K562 (cell line): ENCODE results near the gene TRRAP. TPM values are rescaled to one million over a fixed set of nuclear protein-coding genes. Genes with fewer than 3 reads are reported as not detected.

ENCODE experiments used
- ATAC-seq: fragments of 200-7000 bp; cut with Tn5 transposase; 3 replicates; pipeline ENCODE4 v1.9.1; 2020; ENCODE audit warnings: moderate library complexity
- BruUV-seq: library from RNA; stranded (reverse); fragments of 400-500 nt; replicated peaks from 2 replicates; lab custom pipeline; 2021; lab: Mats Ljungman, UMichigan
- CTCF ChIA-PET: fragments of 300-600 bp; formaldehyde crosslinking; extraction: SDS; loops from one replicate; lab custom pipeline; 2021; ENCODE audit warnings: low intra/inter-chr PET ratio; lab: Yijun Ruan, JAX
- POLR2A ChIA-PET: fragments of 300-600, 350-650 bp; sonication (Branson Sonifier 250); formaldehyde crosslinking; extraction: SDS; loops from one replicate; lab custom pipeline; 2021; ENCODE audit warnings: antibody characterized with exemption, inconsistent platforms; lab: Yijun Ruan, JAX
- DNase-seq, 4 experiments: peaks; one replicate each; pipeline versions ENCODE4 v3.0.0 to v3.0.0-alpha.2; 2011 to 2018; ENCODE audit warnings: low spot score in 3 of 4, mixed read lengths in 3 of 4; ENCODE audit errors: extremely low read depth in 1 of 4
- FAIRE-seq: peaks from 2 replicates; lab custom pipeline; 2011; peaks lifted over from hg19 to GRCh38; lab: Jason Lieb, UNC
- H2AFZ ChIP-seq: 2 replicates; pipeline ENCODE4 v1.6.0; 2011; ENCODE audit warnings: low read depth, low read length, control low read depth, inconsistent platforms
- H3K27ac ChIP-seq: fragments of 200-600 bp; 3 replicates; pipeline ENCODE4 v1.8.0; 2011; ENCODE audit warnings: low read depth, mild to moderate bottlenecking, control low read depth, inconsistent platforms, low read length, moderate library complexity, mixed read lengths; ENCODE audit errors: extremely low read depth
- H3K27me3 ChIP-seq, 2 experiments: fragments of 300-600 bp in 1 of 2; 2 replicates in 1 of 2; 3 replicates in 1 of 2; pipeline versions ENCODE4 v1.6.0 to v1.8.0; 2011; ENCODE audit warnings: inconsistent platforms in 2 of 2, low read length in 2 of 2, mild to moderate bottlenecking in 1 of 2, mixed read lengths in 1 of 2, moderate library complexity in 1 of 2; ENCODE audit not compliant: control insufficient read depth in 2 of 2, insufficient read depth in 2 of 2
- H3K36me3 ChIP-seq: fragments of 300-600 bp; 3 replicates; pipeline ENCODE4 v1.8.0; 2011; ENCODE audit warnings: mild to moderate bottlenecking, low read length, inconsistent platforms; ENCODE audit not compliant: control insufficient read depth, insufficient read depth
- H3K4me1 ChIP-seq, 2 experiments: fragments of 200-600 bp in 1 of 2; replicated peaks in 1 of 2; 2 replicates in 1 of 2; 3 replicates in 1 of 2; pipeline versions ENCODE4 v1.5.1 to v1.8.0; 2011; ENCODE audit warnings: inconsistent platforms in 2 of 2, low read length in 2 of 2, mild to moderate bottlenecking in 1 of 2, mixed read lengths in 1 of 2, moderate library complexity in 1 of 2; ENCODE audit not compliant: control insufficient read depth in 2 of 2, insufficient read depth in 2 of 2
- H3K4me2 ChIP-seq: 2 replicates; pipeline ENCODE4 v1.6.1; 2011; ENCODE audit warnings: low read length, control low read depth, inconsistent platforms, mixed read lengths; ENCODE audit not compliant: insufficient read depth
- H3K4me3 ChIP-seq: fragments of 200-600 bp; sonication (generic), shearing (Covaris generic); 2 replicates; pipeline ENCODE4 v1.5.1; 2016; ENCODE audit warnings: control low read depth, inconsistent platforms
- H3K79me2 ChIP-seq: fragments of 200-600 bp; 3 replicates; pipeline ENCODE4 v1.8.0; 2011; ENCODE audit warnings: low read length, inconsistent platforms; ENCODE audit not compliant: control insufficient read depth, insufficient read depth
- H3K9ac ChIP-seq, 2 experiments: 2 replicates each; pipeline versions ENCODE4 v1.6.0 to v1.6.1; 2011; ENCODE audit warnings: low read depth in 2 of 2, low read length in 2 of 2, control low read depth in 1 of 2, inconsistent platforms in 1 of 2, mild to moderate bottlenecking in 1 of 2, mixed read lengths in 1 of 2; ENCODE audit not compliant: insufficient read depth in 1 of 2
- H3K9me1 ChIP-seq: one replicate; pipeline ENCODE4 v1.6.0; 2011; ENCODE audit warnings: inconsistent platforms, mild to moderate bottlenecking, low read length, moderate library complexity; ENCODE audit not compliant: control insufficient read depth, insufficient read depth
- H3K9me3 ChIP-seq: replicated peaks from 2 replicates; pipeline ENCODE4 v1.5.1; 2011; ENCODE audit warnings: low read depth, low read length, inconsistent platforms; ENCODE audit not compliant: control insufficient read depth, insufficient read depth
- H4K20me1 ChIP-seq: replicated peaks from 2 replicates; pipeline ENCODE4 v1.6.1; 2011; ENCODE audit warnings: low read length, inconsistent platforms, mixed read lengths; ENCODE audit not compliant: control insufficient read depth, insufficient read depth
- CREM ChIP-seq: IDR thresholded peaks from 2 replicates; pipeline ENCODE4 v1.6.1; 2014; ENCODE audit warnings: antibody characterized with exemption, low read depth
- ETV5 ChIP-seq: sonication (generic); formaldehyde crosslinking; IDR thresholded peaks from 2 replicates; pipeline ENCODE4 v1.4.0; 2020; ENCODE audit warnings: low read depth, mild to moderate bottlenecking, missing genetic modification reagents
- GABPA ChIP-seq: fragments of 200-800 bp; sonication (Bioruptor generic); conservative IDR thresholded peaks from 2 replicates; pipeline ENCODE4 v1.6.1; 2016; ENCODE audit warnings: low read depth, missing genetic modification characterization, missing compliant biosample characterization
- MTF1 ChIP-seq: fragments of 250-450 bp; sonication (Bioruptor Pico); IDR thresholded peaks from 2 replicates; pipeline ENCODE4 v1.9.0; 2021; ENCODE audit warnings: moderate library complexity, mild to moderate bottlenecking, inconsistent platforms, borderline replicate concordance
- PML ChIP-seq: IDR thresholded peaks from 2 replicates; pipeline ENCODE4 v1.6.1; 2012; ENCODE audit warnings: low read length, inconsistent platforms
- PPARD ChIP-seq: fragments of 250-450 bp; sonication (Bioruptor Pico); IDR thresholded peaks from 2 replicates; pipeline ENCODE4 v1.8.0; 2022; ENCODE audit warnings: inconsistent platforms, mild to moderate bottlenecking, moderate library complexity
- SRSF3 ChIP-seq: fragments of 200-400 bp; formaldehyde crosslinking; IDR thresholded peaks from 2 replicates; pipeline ENCODE4 v1.6.1; 2016; ENCODE audit warnings: mild to moderate bottlenecking, low read length, moderate library complexity; ENCODE audit not compliant: insufficient read depth
- ZBTB1 ChIP-seq: sonication (generic); formaldehyde crosslinking; IDR thresholded peaks from 2 replicates; pipeline ENCODE4 v1.8.1; 2023; ENCODE audit warnings: missing genetic modification reagents, low read depth, mild to moderate bottlenecking, borderline replicate concordance
- ZNF586 ChIP-seq: fragments of 450-650 bp; formaldehyde crosslinking; conservative IDR thresholded peaks from 2 replicates; pipeline ENCODE4 v1.4.0; 2020; ENCODE audit warnings: mild to moderate bottlenecking, moderate library complexity
- WGBS: fragments of 100-300 bp; shearing (Covaris generic); methylation state at CpG from one replicate; pipeline ENCODE4 v1.1.6; 2016; ENCODE audit warnings: low coverage, mixed read lengths; ENCODE audit not compliant: insufficient coverage; ENCODE audit errors: missing lambda C conversion rate; 5-methylcytosine and 5-hydroxymethylcytosine counted together
- in situ Hi-C: fragments of 300-500 bp; cut with MboI; formaldehyde crosslinking; loops from 4 replicates; pipeline ENCODE4 v1.15.0; 2018; ENCODE audit warnings: inconsistent platforms, mixed read lengths
- intact Hi-C: fragments of 100-400 bp; cut with micrococcal nuclease; formaldehyde crosslinking; loops from 2 replicates; pipeline ENCODE4 v1.14.2; 2022
- polyA plus RNA-seq, 8 experiments: library from polyadenylated mRNA; depleted of rRNA in 4 of 8; stranded (reverse) in 5 of 8; unstranded in 3 of 8; fragments of >200 nt; fragmentation: Nextera tagmentation in 2 of 8; fragmentation: Illumina TruSeq in 1 of 8; extraction: Ambion mirVana in 2 of 8; extraction: Trizol in 1 of 8; gene quantifications; 2 replicates each; pipeline versions ENCODE4 v1.2.1 to v1.2.3, GENCODE V29; 2011 to 2014; ENCODE audit warnings: inconsistent platforms in 1 of 8, missing spikeins in 1 of 8
- total RNA-seq, 7 experiments: library from RNA; depleted of rRNA in 6 of 7; stranded (reverse); fragments of >200 nt in 6 of 7; fragmentation: Illumina TruSeq in 2 of 7; extraction: Trizol in 2 of 7; gene quantifications; 2 replicates each; pipeline versions ENCODE4 v1.2.1 to v1.2.3, GENCODE V29; 2011 to 2021; ENCODE audit warnings: low replicate concordance in 1 of 7
- TF ChIP-seq, protein P1 (sequence below), 2 experiments: fragments of 450-650 bp in 1 of 2; sonication (generic) in 1 of 2; formaldehyde crosslinking in 1 of 2; IDR thresholded peaks in 1 of 2; conservative IDR thresholded peaks in 1 of 2; 2 replicates each; pipeline versions ENCODE4 v1.6.1 to v1.8.1; 2016 to 2023; ENCODE audit warnings: mild to moderate bottlenecking in 2 of 2, moderate library complexity in 2 of 2, inconsistent platforms in 1 of 2, missing genetic modification reagents in 1 of 2
- TF ChIP-seq, protein P2 (sequence below): fragments of 450-650 bp; IDR thresholded peaks from 2 replicates; pipeline ENCODE4 v1.6.1; 2014; ENCODE audit warnings: low read depth, mild to moderate bottlenecking, moderate library complexity, borderline replicate concordance
- TF ChIP-seq, protein P3 (sequence below): sonication (generic); formaldehyde crosslinking; IDR thresholded peaks from 2 replicates; pipeline ENCODE4 v1.8.0; 2022; ENCODE audit warnings: mild to moderate bottlenecking, missing genetic modification reagents

The TRRAP gene
- total and polyA plus RNA-seq, 9 of the 15 experiments (the other 6 are each of a cell fraction or from before 2014, with no cell fraction given): 1.3 to 47.2 (median 9.7) TPM

DNA sequence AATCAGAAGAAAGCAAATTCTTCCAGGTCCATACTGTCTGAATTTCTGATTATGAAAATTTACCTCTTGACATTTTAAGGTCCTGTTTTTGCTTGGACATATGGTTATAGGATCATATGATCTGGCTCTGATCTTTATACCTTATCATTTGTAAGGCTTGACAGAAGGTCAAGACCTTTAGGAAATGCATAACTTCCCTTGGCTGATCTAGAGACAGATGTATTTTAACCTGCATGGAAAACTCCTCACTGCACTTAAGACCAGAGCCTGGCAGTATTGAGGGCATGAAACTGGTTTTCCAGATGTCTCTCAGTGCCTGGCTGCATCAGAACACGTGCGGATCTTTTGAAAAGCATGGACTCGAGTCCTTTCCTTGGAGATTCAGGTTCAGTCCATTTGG, 55.9 kb downstream of the TRRAP start (continued):
- TF ChIP-seq, protein P1, sequence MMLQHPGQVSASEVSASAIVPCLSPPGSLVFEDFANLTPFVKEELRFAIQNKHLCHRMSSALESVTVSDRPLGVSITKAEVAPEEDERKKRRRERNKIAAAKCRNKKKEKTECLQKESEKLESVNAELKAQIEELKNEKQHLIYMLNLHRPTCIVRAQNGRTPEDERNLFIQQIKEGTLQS (IDR thresholded peaks at IDR 0.05): no peak
- TF ChIP-seq, protein P1 (CRISPR knock-in tag; conservative IDR thresholded peaks at IDR 0.05): no peak
- no peak for TF ChIP-seq MTF1 (CRISPR knock-in tag)

DNA sequence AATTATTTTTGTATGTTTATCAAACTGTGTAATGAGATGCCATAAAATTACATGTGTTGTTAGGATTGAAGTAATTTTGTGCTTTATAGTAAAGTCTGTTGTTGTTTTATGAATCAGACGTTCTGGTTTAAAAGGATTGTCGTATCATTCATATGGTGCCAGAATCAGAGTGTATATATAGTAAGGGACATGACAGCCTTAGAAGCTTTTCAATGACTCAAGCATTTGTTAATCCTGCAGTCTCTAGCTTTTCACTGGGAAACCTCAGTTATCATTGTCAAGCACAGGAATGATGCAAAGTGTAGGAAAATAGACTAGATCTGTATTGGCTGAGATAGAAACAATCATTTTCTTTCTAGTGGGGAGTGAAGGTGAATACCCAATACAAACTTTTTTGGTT, 57.5 kb downstream of the TRRAP start:
- Histone ChIP-seq H3K9me1 (no peaks in the 10 kb centered on the region), H3K4me1 (no peaks in the 10 kb centered on the region), H3K4me3 (no peak overlapping the region), H2AFZ (no peak overlapping the region), H3K4me2 (no peak overlapping the region), H3K27me3 (no peaks in the 10 kb centered on the region), H3K9me3 (no peaks in the 10 kb centered on the region), H3K9ac (no peak overlapping the region), H3K36me3 (peaks cover 96% of the 10 kb centered on the region), H3K27ac (no peak overlapping the region), H3K79me2 (no peaks in the 10 kb centered on the region), H4K20me1 (peaks cover 4% of the 10 kb centered on the region)
- ATAC-seq (no peak), FAIRE-seq (no peak), DNase-seq (no peak)
- no TSS peak for BruUV-seq
- in situ Hi-C loops: no loop called here
- intact Hi-C loops: no loop called here
- ChIA-PET POLR2A (interaction anchor here (1.5 kb wide), 1 partner anchor 27 kb away, joined by 5 read pairs; no protein-coding TSS in a partner anchor), CTCF (no interaction called here)
- 77% methylated on average over 2 of the region's 2 CpGs for WGBS
- TF ChIP-seq ZNF586 (no peak), PML (no peak), PPARD (CRISPR knock-in tag) (no peak), SRSF3 (no peak), ZBTB1 (no peak), GABPA (tag) (no peak), ETV5 (CRISPR knock-in tag) (no peak), CREM (no peak)
- TF ChIP-seq, protein P2, sequence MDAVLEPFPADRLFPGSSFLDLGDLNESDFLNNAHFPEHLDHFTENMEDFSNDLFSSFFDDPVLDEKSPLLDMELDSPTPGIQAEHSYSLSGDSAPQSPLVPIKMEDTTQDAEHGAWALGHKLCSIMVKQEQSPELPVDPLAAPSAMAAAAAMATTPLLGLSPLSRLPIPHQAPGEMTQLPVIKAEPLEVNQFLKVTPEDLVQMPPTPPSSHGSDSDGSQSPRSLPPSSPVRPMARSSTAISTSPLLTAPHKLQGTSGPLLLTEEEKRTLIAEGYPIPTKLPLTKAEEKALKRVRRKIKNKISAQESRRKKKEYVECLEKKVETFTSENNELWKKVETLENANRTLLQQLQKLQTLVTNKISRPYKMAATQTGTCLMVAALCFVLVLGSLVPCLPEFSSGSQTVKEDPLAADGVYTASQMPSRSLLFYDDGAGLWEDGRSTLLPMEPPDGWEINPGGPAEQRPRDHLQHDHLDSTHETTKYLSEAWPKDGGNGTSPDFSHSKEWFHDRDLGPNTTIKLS: no peak
- TF ChIP-seq, protein P3, sequence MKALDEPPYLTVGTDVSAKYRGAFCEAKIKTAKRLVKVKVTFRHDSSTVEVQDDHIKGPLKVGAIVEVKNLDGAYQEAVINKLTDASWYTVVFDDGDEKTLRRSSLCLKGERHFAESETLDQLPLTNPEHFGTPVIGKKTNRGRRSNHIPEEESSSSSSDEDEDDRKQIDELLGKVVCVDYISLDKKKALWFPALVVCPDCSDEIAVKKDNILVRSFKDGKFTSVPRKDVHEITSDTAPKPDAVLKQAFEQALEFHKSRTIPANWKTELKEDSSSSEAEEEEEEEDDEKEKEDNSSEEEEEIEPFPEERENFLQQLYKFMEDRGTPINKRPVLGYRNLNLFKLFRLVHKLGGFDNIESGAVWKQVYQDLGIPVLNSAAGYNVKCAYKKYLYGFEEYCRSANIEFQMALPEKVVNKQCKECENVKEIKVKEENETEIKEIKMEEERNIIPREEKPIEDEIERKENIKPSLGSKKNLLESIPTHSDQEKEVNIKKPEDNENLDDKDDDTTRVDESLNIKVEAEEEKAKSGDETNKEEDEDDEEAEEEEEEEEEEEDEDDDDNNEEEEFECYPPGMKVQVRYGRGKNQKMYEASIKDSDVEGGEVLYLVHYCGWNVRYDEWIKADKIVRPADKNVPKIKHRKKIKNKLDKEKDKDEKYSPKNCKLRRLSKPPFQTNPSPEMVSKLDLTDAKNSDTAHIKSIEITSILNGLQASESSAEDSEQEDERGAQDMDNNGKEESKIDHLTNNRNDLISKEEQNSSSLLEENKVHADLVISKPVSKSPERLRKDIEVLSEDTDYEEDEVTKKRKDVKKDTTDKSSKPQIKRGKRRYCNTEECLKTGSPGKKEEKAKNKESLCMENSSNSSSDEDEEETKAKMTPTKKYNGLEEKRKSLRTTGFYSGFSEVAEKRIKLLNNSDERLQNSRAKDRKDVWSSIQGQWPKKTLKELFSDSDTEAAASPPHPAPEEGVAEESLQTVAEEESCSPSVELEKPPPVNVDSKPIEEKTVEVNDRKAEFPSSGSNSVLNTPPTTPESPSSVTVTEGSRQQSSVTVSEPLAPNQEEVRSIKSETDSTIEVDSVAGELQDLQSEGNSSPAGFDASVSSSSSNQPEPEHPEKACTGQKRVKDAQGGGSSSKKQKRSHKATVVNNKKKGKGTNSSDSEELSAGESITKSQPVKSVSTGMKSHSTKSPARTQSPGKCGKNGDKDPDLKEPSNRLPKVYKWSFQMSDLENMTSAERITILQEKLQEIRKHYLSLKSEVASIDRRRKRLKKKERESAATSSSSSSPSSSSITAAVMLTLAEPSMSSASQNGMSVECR: no peak
